ENCODE measurements around the gene SSU72.
"Not testable (repeated sequence)": the region's sequence is repeated elsewhere in the genome, so short reads cannot be mapped to it uniquely, and the experiment has no call there.

GRCh38 chr1:1514376-1514775, 60.3 kb downstream of the SSU72 start:
- TF ChIP-seq, protein P1, sequence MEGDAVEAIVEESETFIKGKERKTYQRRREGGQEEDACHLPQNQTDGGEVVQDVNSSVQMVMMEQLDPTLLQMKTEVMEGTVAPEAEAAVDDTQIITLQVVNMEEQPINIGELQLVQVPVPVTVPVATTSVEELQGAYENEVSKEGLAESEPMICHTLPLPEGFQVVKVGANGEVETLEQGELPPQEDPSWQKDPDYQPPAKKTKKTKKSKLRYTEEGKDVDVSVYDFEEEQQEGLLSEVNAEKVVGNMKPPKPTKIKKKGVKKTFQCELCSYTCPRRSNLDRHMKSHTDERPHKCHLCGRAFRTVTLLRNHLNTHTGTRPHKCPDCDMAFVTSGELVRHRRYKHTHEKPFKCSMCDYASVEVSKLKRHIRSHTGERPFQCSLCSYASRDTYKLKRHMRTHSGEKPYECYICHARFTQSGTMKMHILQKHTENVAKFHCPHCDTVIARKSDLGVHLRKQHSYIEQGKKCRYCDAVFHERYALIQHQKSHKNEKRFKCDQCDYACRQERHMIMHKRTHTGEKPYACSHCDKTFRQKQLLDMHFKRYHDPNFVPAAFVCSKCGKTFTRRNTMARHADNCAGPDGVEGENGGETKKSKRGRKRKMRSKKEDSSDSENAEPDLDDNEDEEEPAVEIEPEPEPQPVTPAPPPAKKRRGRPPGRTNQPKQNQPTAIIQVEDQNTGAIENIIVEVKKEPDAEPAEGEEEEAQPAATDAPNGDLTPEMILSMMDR (IDR thresholded peaks at IDR 0.05; ENCODE audit: low read depth, low read length, missing input control) = not testable (repeated sequence)
- not testable (repeated sequence) for TF ChIP-seq HNF4G (IDR thresholded peaks at IDR 0.05); RAD21 (IDR thresholded peaks at IDR 0.05); REST (IDR thresholded peaks at IDR 0.05); ZBTB33 (IDR thresholded peaks at IDR 0.05); ATF3 (IDR thresholded peaks at IDR 0.05); JUND (IDR thresholded peaks at IDR 0.05); YY1 (IDR thresholded peaks at IDR 0.05); HNF4A (conservative IDR thresholded peaks at IDR 0.05); NR2F2 (IDR thresholded peaks at IDR 0.05); TAF1 (conservative IDR thresholded peaks at IDR 0.05)
- TF ChIP-seq, protein P2, sequence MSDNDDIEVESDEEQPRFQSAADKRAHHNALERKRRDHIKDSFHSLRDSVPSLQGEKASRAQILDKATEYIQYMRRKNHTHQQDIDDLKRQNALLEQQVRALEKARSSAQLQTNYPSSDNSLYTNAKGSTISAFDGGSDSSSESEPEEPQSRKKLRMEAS (IDR thresholded peaks at IDR 0.05) = not testable (repeated sequence)

Data from liver (tissue), 3 donors.